Osteoblast (primary cell): Measurements from ENCODE around the gene ZFYVE9. TPM values are rescaled to one million over a fixed set of nuclear protein-coding genes. Genes with fewer than 3 reads are reported as not detected.

ENCODE experiments used
- DNase-seq: peaks from one replicate; pipeline ENCODE4 v3.0.0; 2011; ENCODE audit warnings: low spot score, mixed read lengths; ENCODE audit not compliant: insufficient read length; ENCODE audit errors: missing footprints
- H2AFZ ChIP-seq: 2 replicates; pipeline ENCODE4 v1.6.0; 2011; ENCODE audit warnings: mild to moderate bottlenecking, low read length
- H3K27ac ChIP-seq: 2 replicates; pipeline ENCODE4 v1.5.1; 2011; ENCODE audit warnings: mild to moderate bottlenecking, low read depth, low read length, moderate library complexity
- H3K27me3 ChIP-seq: 2 replicates; pipeline ENCODE4 v1.6.0; 2012; ENCODE audit warnings: mild to moderate bottlenecking, control low read depth, inconsistent platforms, low read length, moderate library complexity; ENCODE audit not compliant: insufficient read depth
- H3K36me3 ChIP-seq: 2 replicates; pipeline ENCODE4 v1.5.1; 2011; ENCODE audit warnings: mild to moderate bottlenecking, low read length, control low read depth, moderate library complexity; ENCODE audit not compliant: insufficient read depth
- H3K4me1 ChIP-seq: 2 replicates; pipeline ENCODE4 v1.5.1; 2011; ENCODE audit warnings: mild to moderate bottlenecking, low read length, control low read depth, moderate library complexity; ENCODE audit not compliant: insufficient read depth
- H3K4me2 ChIP-seq: 2 replicates; pipeline ENCODE4 v1.6.0; 2011; ENCODE audit warnings: mild to moderate bottlenecking, low read length; ENCODE audit not compliant: insufficient read depth
- H3K4me3 ChIP-seq: fragments of 200-600 bp; sonication (generic); 3 replicates; pipeline ENCODE4 v1.5.1; 2012; ENCODE audit warnings: mild to moderate bottlenecking, low read length, inconsistent platforms; ENCODE audit not compliant: insufficient read depth
- H3K79me2 ChIP-seq: 2 replicates; pipeline ENCODE4 v1.6.0; 2012; ENCODE audit warnings: mild to moderate bottlenecking, low read length, control low read depth, inconsistent platforms; ENCODE audit not compliant: insufficient read depth
- H3K9me3 ChIP-seq: 2 replicates; pipeline ENCODE4 v1.5.1; 2011; ENCODE audit warnings: low read depth, low read length, control low read depth
- H4K20me1 ChIP-seq: 2 replicates; pipeline ENCODE4 v1.6.0; 2012; ENCODE audit warnings: mild to moderate bottlenecking, low read length, control low read depth; ENCODE audit not compliant: insufficient read depth
- total RNA-seq: library from RNA; depleted of rRNA; stranded (reverse); fragments of >200 nt; gene quantifications from 2 replicates; pipeline ENCODE4 v1.2.3, GENCODE V29; 2012
- TF ChIP-seq, protein P1 (sequence below): IDR thresholded peaks from 2 replicates; pipeline ENCODE4 v1.5.1; 2011; ENCODE audit warnings: mild to moderate bottlenecking, low read depth, low read length, moderate library complexity; ENCODE audit errors: extremely low read depth

ZFYVE9 gene
- total RNA-seq, 1 donor, result 38.0 TPM

DNA sequence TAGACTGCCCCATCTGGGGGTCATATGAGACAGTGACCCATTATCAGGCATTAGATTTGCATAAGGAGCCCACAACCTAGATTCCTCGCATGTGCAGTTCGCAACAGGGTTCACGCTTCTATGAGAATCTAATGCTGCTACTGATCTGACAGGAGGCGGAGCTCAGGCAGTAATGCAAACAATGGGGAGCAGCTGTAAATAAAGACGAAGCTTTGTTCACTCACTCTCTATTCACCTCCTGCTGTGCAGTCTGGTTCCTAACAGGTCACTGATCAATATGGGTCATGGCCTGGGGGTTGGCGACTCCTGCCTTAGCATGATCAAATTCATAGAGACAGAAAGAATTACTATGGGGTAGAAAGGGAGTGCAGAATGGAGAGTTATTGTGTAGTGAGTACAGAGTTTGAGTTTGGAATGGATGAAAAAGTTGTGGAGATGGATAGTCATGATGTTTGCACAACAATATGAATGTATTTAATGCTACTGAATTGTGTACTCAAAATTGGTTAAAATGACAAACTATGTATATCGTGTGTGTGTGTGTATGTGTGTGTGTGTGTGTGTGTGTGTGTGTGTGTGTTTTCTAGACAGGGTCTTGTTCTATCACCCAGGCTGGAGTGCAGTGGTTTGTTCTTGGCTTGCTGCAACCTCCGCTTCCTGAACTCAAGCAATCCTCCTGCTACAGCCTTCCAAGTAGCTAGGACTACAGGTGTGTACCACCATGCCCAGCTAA is 43.6 kb upstream of the ZFYVE9 start:
- Histone ChIP-seq H3K9me3 (no peaks in the 10 kb centered on the region), H3K4me3 (no peak overlapping the region), H3K27ac (no peak overlapping the region), H3K36me3 (no peaks in the 10 kb centered on the region), H4K20me1 (no peaks in the 10 kb centered on the region), H2AFZ (no peak overlapping the region), H3K4me1 (no peaks in the 10 kb centered on the region), H3K27me3 (no peaks in the 10 kb centered on the region), H3K79me2 (no peaks in the 10 kb centered on the region), H3K4me2 (no peak overlapping the region)
- TF ChIP-seq, protein P1, sequence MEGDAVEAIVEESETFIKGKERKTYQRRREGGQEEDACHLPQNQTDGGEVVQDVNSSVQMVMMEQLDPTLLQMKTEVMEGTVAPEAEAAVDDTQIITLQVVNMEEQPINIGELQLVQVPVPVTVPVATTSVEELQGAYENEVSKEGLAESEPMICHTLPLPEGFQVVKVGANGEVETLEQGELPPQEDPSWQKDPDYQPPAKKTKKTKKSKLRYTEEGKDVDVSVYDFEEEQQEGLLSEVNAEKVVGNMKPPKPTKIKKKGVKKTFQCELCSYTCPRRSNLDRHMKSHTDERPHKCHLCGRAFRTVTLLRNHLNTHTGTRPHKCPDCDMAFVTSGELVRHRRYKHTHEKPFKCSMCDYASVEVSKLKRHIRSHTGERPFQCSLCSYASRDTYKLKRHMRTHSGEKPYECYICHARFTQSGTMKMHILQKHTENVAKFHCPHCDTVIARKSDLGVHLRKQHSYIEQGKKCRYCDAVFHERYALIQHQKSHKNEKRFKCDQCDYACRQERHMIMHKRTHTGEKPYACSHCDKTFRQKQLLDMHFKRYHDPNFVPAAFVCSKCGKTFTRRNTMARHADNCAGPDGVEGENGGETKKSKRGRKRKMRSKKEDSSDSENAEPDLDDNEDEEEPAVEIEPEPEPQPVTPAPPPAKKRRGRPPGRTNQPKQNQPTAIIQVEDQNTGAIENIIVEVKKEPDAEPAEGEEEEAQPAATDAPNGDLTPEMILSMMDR, result no peak
- no peak for DNase-seq

DNA sequence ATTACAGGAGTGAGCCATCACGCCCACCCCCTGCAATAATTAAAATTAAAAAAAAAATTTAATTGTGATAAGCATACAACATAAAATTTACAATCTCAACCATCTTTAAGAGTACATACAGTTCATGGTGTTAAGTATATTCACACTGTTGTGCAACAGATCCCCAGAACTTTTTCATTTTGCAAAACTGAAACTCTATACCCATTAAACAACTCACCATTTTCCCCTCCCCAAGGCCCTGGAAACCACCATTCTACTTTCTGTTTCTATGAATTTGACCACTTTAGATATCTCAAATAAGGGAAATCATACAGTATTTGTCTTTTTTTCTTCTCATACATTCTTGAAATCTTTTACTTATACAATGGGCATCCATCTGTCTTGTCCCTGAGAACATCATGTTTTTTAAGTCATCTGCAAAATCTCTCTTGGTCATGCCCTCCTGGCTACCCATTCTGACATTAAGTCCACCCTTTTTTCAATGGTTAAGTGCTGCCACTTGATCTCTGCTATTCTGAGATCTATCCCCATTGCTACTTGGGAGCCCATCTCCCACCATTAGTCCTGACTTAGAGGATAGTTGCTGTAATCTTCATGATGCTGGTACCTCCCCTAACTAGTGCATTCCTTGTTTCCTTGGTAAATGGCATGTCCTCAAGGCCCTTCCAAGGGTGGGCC is 39.4 kb upstream of the ZFYVE9 start:
- H3K4me3 ChIP-seq, result no peak overlapping the region
- H3K27me3 ChIP-seq, result no peaks in the 10 kb centered on the region
- TF ChIP-seq, protein P1, result no peak
- H3K4me2 ChIP-seq, result no peak overlapping the region
- H2AFZ ChIP-seq, result no peak overlapping the region
- H3K79me2 ChIP-seq, result no peaks in the 10 kb centered on the region
- H3K4me1 ChIP-seq, result no peaks in the 10 kb centered on the region
- H3K36me3 ChIP-seq, result no peaks in the 10 kb centered on the region
- no peak overlapping the region for H3K27ac ChIP-seq
- H3K9me3 ChIP-seq, result no peaks in the 10 kb centered on the region
- no peak for DNase-seq
- H4K20me1 ChIP-seq, result no peaks in the 10 kb centered on the region

DNA sequence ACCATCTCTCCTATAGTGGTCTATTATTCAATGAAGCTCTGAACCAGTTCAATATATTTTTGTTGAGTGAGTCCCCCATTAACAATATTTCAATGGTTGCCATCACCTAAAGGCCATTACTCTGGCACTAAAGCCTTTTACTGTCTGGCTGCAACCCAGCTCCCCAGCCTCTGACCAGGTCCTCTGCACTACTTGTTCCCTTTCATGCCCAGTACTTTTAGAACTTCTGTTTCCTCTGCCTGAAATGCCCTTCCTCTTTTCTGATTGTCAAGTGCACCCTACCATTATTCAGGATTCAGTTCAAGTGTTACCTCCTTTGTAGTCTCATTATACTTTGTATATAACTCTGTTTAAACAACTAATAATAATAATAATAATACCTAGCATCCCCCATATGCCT is 30.4 kb upstream of the ZFYVE9 start:
- Histone ChIP-seq H3K36me3 (no peaks in the 10 kb centered on the region), H2AFZ (no peak overlapping the region), H3K4me2 (no peak overlapping the region), H3K4me1 (no peaks in the 10 kb centered on the region), H3K9me3 (no peaks in the 10 kb centered on the region), H3K27ac (no peak overlapping the region), H3K27me3 (no peaks in the 10 kb centered on the region), H4K20me1 (no peaks in the 10 kb centered on the region), H3K79me2 (no peaks in the 10 kb centered on the region), H3K4me3 (no peak overlapping the region)
- TF ChIP-seq, protein P1, result no peak
- DNase-seq, result no peak

DNA sequence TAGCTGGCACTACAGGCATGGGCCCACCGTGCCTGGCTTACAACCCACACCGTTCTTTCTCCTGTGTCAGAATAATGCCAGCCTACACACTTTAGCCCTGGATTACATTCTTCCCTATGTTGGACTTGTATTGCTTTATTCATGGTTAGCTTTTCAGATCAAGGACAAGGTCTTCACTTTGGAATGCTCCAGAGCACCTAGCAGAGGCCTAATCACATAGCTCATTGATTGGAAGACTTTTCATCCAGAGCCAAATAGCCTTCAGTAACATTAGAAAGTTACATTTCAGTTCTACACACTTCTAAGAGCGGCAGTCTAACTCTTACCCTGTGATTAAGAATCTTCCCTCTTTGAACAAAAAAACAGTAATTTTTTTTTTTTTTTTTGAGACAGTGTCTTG is 29.4 kb upstream of the ZFYVE9 start:
- Histone ChIP-seq H3K4me2 (no peak overlapping the region), H4K20me1 (no peaks in the 10 kb centered on the region), H3K36me3 (no peaks in the 10 kb centered on the region), H3K27me3 (no peaks in the 10 kb centered on the region), H3K79me2 (no peaks in the 10 kb centered on the region), H2AFZ (no peak overlapping the region), H3K4me3 (no peak overlapping the region), H3K27ac (no peak overlapping the region), H3K9me3 (no peaks in the 10 kb centered on the region), H3K4me1 (no peaks in the 10 kb centered on the region)
- TF ChIP-seq, protein P1, result no peak
- no peak for DNase-seq
